ENCODE measurements around the gene HELZ.

Gene HELZ

DNA sequence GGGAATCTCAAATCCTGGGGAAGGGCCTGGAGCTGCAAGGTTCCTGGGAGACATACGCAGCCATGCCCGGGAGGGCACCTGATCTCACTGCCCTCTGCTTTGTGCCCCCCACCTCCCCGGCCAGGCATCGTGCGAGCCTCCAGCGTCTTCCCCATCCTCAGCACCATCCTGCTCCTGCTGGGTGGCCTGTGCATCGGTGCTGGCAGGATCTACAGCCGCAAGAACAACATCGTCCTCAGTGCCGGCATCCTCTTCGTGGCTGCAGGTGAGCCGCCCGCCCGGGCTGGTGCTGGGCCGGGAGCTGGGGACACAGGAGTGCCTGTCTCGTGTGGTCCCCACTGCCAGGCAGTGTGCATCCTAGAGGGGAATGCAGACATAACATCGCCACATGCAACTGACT lies 220.3 kb downstream of the HELZ start:
- no peak for DNase-seq (ENCODE audit: low read depth)

- no peak for DNase-seq (ENCODE audit: low read depth)
These were observed 222.6 kb downstream of the HELZ start for GRCh38 chr17:67022451-67022810.

DNA sequence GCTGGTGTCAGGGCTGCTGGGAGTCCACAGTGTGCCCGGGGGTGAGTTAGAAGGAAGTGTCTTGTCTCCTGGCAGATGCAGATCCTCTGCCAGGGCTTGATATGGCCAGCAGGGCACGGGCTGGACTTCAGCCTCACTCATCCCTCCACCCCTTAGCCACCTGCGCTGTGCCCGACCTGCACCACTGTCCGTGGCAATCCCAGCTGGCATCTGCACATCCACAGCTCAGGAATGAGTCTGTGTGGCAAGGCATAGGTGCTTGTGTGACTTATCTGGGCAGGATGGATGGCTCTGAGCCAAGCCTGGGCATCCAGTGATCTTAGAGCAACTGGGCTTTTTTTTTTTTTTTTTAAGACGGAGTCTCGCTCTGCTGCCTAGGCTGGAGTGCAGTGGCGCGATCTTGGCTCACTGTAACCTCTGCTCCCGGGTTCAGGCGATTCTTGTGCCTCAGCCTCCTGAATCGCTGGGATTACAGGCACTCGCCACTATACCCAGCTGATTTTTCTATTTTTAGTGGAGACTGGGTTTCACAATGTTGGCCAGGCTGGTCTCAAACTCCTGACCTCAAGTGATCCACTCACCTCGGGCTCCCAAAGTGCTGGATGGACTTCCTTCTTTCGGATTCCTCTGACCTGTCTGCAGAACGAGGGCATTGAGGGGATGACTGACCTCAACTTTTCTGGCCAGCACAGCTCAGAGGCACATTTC lies 223.1 kb downstream of the HELZ start:
- no peak for DNase-seq (ENCODE audit: low read depth)

DNA sequence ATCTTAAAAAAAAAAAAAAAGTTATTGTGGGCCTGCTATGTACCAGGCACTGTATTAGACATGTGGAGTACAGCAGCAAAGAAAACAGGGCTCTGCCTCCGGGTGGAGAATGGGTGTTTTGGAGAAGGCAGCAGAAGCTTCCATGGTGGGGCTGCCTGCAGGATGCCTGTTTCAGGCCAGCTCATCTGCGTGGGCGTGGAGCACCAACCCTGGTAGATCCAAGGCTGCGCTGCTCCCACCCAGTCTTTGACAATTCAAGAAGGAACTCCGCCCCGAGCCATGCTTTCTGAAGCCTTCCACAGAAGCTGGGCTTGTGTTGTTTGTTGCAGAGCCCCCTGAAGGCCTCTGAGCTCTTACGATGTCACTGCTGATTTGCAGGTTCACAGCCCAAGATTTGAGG lies 223.8 kb downstream of the HELZ start:
- no peak for DNase-seq (ENCODE audit: low read depth)

All from T-helper 22 cell (primary cell).